ENCODE data around the gene DNAI2.
A peak's percentile ranks its signal among the peaks of the same experiment; 100 is the strongest.
"Not testable (repeated sequence)": the region's sequence is repeated elsewhere in the genome, so short reads cannot be mapped to it uniquely, and the experiment has no call there.

Gene DNAI2

DNA sequence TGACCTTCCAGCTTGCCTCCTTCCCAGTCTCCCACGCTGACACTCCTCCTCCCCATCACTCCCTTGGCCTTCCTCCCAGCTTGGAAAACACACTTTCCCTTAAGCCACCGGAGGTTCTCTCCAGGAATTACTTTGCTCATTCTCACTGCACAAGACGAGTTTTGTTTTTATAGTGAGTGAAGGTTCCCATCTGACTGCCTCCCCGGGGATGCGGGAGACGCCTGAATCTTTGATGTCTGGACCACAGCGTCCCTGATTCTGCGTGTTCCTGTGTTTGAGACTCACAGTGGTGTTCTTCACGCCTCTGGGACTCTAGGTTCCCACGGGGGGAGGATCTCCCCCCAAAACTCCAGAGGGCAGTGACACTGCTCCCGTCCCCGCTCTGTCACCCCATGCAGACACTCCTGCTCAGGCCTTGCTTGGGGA is 2.0 kb downstream of the DNAI2 start:
- DNase-seq (ENCODE audit: low spot score): no peak

DNA sequence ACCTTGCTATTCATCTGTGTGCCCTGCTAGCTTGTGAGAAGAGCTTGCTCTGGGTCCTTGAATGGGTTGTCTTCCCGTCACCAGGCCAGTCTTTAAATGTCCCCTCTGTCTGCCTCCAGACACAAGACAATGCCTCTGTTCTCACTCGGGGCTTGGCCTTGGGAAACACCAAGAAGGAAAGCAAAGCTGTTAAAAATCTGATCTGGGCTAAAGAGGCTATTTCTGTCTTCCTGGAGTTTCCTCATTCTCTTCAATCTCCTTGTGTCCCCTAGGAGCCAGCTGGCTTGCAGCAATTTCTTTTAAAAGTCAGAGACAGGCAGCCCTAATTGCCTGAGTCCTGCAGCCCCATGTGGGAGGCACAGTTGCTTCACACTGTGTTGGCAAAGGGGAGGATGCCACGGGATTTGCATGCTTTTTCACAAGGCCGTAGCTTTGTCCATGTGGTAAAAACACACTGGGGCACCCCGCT is 2.5 kb downstream of the DNAI2 start:
- no peak for DNase-seq (ENCODE audit: low spot score)

DNA sequence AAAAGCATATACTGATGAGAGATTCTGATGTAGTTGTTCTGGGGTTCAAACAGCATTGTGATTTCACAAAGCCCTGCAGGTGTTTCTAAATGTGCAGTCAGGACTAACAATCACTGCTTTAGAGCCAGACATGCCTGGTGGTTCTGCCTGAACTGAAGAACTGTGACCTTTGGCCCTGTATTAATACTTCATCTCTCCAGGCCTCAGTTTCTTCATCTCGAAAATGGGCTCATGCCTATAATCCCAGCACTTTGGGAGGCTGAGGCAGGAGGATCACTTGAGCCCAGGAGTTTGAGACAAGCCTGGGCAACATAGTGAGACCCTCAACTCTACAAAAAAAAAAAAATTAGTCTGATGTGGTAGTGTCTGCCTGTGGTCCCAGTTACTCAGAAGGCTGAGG is 3.9 kb downstream of the DNAI2 start:
- no peak for DNase-seq (ENCODE audit: low spot score)

DNA sequence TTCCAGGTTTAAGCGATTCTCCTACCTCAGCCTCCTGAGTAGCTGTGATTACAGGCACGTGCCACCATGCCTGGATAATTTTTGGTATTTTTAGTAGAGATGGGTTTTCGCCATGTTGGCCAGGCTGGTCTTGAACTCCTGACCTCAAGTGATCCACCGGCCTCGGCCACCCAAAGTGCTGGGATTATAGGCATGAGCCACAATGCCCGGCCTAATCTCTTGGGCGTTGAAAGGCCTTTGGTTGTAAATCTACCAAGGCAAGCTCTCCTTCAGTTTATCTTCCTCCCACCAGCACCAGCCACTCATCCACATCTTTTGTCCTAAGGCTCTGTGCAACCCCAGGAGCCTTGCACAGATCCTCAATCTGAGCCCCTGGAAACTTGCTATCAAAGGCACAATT is 5.6 kb downstream of the DNAI2 start:
- DNase-seq (ENCODE audit: low spot score): not testable (repeated sequence)

DNA sequence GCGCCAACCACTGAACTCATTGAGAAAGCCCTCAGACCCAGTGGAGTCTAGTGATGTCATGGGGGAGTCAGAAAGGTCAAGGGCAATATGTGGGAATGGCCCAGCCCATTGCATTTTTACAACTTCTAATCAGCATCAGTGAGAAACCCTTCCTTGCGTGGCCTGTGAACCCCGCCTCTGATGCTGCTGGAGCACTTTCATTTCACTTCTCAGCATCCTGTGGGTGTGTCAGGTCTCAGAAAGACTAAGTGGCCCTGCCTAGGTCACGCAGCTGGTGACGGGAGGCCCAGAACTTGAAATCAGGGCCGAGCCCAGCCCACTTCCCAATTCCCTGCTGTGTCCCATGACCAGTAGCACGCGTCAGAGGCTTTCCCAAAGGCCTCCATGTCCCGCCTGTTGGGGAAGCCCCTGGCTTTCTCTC is 6.1 kb downstream of the DNAI2 start:
- DNase-seq (ENCODE audit: low spot score): no peak

DNA sequence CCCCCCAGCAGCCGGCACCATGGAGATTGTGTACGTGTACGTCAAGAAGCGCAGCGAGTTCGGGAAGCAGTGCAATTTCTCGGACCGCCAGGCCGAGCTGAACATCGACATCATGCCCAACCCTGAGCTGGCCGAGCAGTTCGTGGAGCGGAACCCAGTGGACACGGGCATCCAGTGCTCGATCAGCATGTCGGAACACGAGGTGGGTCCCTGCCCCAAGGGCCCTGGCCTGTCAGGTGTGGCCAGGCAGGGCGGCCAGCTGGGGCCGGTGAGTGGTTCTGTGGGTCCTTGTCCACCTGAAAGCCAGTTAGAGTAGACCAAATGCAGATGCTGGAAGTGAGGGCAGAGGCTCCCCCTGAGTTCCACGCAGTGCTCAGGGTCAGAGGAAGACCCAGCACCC is 7.8 kb downstream of the DNAI2 start:
- no peak for DNase-seq (ENCODE audit: low spot score)

DNA sequence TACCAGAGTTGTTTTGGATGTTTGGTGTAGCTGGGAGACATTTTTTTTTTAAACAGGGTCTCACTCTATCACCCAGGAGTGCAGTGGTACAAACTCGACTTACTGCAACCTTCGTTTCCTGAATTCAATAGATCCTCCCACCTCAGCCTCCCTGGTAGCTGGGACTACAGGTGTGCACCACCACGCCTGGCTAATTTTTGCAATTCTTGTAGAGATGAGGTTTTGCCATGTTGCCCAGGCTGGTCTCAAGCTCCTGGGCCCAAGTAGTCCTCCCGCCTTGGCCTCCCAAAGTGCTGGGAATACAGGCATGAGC is 8.2 kb downstream of the DNAI2 start:
- DNase-seq (ENCODE audit: low spot score): not testable (repeated sequence)

DNA sequence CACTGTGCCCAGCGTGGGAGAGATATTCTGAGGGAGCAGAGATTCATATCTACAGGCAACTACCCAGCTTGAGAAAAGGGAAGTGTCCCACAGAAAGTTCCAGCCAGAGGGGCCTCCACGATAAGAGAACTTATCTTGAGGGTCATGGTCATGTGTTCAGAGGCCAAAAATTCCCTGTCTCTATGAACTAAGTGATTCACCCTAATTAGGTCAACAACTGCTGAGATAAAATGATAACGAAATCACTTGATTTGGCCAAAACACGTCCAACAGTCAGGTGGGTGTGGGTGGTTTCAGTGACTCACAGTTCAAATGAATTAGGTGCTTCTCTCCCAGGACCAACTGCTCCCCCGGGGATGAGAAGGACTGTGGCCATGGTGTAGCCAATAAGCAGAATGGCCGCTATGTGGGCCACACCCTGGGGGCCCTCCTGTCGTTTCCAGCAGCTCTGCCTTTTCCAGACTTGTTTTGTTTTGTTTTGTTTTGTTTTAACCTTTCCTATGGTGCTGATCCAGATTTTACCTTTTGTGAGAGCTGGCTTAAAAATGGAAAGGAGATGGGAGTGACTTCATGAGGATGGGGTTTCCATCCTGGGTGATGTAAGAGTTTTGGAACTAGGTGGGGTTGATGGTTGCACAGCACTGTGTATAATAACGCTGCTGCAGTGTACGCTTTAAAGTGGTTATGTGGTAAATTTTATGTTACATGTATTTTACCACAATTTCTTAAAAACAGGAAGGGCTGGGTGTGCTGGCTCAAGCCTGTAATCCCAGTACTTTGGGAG is 8.7 kb downstream of the DNAI2 start:
- no peak for DNase-seq (ENCODE audit: low spot score)

DNA sequence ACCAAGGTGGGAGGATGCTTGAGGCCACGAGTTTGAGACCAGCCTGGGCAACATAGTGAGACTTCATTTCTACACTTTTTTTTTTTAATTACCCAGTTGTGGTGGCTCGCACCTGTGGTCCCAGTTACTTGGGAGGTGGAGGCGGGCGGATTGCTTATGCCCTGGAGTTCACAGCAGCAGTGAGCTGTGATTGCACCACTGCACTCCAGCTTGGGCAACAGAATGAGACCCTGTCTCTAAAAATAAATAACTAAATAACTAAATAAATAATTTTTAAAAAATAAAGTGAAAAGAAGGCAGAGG is 9.3 kb downstream of the DNAI2 start:
- DNase-seq (ENCODE audit: low spot score): no peak

DNA sequence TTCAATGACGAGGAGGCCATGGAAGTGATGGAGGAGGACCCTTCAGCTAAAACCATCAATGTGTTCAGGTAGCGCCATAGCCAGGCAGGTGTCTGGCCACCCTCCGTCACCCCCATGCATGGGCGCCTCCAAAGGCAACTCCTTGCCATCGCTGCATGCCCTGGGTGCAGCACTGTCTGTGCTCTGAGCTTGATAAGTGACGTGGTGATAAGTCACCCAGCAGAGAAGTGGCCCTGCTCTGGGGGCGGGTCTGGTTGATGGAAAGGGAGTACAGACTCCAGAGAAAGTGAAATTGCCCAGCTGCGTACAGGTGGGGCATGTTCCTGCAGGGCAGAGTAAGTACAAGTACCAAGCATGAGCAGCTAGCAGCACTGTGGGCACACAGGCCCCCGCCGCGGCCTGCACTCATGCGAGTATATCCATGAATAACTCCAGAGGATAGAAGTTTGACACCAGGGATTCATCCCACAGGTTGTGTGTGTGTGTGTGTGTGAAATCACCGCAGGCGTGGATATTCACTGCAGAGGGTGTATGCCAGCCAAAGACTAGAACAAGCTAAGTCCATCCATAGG is 13.1 kb downstream of the DNAI2 start:
- DNase-seq (ENCODE audit: low spot score): no peak

DNA sequence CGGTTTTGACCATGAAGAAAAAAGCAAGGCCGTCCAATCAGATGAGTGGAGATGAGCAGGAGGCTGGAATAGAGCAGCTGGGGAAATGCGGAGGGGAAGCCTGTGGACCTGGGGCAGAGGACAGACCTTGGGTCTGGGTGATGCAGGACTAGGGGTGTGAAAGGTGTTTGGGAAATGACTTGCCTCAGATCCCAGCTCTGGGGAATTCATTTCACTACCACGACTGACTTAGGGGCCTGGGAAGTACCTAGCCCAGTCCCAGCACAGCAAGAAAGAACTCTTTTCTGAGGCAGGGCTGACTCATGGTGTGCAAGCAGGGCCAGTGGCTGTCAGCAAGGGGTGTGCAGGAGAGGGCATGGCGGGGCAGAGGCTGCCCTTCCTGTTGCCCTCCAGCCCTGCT is 14.8 kb downstream of the DNAI2 start:
- no peak for DNase-seq (ENCODE audit: low spot score)

DNA sequence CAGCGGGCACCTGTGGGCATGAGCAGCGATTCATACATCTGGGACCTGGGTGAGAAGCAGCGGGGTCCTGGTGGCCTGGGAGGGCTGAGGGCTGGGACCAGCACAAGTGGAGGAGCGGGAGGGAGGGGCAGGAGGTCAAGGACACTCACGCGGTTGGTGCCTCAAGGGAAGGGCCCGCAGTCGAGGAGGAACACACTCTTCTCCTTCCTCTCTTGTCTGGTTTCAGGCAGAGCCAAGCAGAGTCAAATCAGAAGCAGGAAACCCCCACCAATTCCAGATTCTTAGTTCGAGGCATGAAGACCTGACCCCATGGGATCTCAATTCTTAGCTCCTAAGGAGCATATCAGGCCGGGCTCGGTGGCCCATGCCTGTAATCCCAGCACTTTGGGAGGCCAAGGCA is 15.7 kb downstream of the DNAI2 start:
- DNase-seq (ENCODE audit: low spot score): no peak

DNA sequence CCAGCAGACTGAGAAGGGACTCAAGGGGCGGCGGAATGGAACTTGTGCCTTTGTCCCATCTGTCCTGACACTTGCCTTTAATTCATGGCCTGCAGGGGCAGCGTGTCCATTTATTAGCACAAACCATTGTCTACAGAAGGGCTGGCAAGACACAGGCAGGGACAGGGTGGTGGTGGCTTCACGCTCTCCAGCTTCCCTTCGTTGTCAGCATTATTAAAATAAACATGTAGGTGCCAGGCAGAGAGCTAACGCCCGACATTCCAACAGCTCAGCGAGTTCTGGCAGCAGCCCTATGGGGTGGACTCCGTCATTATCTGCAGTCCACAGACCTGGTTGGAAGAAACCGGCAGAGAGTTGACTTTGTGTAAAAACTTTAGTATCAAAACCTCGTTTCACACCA is 16.3 kb downstream of the DNAI2 start:
- DNase-seq (ENCODE audit: low spot score): no peak

DNA sequence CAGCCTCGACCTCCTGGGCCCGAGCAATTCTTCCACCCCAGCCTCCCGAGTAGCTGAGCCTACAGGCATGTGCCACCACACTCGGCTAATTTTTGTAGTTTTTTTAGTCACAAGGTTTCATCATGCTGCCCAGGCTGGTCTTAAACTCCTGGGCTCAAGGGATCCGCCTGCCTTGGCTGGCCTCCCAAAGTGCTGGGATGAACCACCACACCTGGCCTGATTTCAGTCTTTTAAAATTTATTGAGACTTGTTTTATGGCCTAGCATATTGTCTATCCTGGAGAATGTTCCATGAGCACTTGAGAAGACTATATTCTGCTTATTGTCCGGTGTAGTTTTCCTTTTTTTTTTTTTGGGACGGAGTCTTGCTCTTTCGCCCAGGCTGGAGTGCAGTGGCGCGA is 18.5 kb downstream of the DNAI2 start:
- no peak for DNase-seq (ENCODE audit: low spot score)

DNA sequence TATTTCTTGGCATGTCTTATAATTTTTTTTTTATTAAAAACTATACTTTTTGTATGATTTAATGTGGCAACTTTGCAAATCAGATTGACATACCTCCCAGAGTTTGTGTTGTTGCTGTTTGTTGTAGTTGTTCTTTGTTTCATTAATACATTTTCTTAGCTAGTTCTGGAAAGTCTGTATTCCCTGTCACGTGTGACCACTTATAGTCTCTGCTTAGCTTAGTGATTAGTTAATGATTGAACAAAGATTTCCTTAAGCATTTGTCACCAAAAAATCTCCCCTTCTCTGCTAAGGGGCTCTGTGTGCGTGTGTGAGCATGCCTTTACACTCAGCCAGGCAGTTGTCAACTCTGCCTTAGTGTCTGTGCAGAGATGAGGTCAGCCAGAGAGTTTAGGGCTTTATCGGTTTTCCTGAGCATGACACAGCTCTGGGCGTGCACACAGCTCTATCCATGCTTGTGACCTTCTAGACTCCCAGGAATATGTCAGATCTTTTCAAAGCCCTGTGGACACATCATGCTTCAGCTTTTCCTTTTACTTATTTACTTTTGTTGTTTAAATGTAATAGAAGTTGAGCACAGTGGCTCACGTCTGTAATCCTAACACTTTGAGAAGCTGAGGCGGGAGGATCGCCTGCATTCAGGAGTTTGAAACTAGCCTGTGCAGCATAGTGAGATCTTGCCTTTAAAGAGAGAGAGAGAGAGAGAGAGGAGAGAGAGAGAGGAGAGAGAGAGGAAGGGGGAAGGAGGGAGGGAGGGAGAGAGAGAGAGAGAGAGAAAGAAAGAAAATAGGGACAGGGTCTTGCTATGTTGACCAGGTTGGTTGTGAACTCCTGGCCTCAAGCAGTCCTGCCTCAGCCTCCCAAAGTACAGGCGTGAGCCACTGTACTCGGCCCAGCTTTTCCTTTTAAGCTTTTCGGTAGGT is 21.9 kb downstream of the DNAI2 start:
- DNase-seq (ENCODE audit: low spot score): no peak

DNA sequence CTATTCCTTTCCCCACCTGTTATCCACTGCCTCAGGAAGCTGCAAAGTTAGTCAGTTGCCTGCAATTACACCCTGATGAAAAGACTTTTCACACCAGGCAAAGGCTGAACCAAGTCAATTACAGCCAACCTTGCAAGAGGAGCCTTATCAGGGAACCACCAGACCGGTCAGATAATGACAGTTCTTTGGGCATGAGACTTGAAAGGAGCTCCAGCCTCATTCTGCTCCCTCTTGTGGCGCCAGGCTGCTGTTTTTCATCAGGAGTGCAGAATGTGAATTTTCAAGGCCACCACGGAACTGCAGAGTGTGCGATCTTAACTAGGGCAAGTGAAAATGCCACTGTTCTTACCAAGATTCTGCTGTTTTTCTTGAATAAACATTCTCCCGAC is 22.5 kb downstream of the DNAI2 start:
- DNase-seq (ENCODE audit: low spot score): peak; percentile 74

DNA sequence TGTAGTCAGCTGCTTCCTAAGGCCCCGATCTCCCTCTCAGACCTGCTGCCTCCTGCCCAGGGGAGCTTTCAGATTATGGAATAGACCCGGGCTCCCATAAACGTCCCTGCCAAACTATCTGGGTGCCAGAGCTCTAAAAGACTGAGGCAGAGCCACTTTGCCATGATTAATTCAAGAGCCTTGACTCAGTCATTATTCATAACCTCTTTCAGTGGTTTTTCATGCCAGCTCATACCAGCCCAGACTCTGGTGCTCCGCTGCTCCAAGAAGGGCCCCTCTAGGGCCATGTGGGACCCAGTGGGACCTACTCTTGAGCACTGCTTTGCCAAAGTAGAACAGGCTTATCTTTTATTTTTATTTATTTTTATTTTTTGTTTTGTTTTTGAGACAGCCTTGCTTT is 23.9 kb downstream of the DNAI2 start:
- no peak for DNase-seq (ENCODE audit: low spot score)

DNA sequence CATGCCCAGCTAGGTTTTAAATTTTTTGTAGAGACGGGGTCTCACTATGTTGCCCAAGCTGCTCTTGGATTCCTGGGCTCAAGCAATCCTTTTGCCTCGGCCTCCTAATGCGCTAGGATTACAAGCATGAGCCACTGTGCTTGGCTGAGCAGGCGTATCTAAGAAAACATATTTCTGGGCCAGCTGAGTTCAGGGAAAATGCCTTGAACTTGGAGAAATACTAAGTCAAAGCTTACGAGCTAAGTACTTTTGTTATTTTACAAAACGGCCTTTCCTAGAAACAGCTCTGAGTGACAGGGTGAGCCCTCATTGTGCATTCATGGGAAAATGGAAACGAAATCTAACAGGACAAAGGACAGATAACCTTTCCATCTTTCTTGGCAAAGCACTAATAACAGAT is 24.7 kb downstream of the DNAI2 start:
- no peak for DNase-seq (ENCODE audit: low spot score)

DNA sequence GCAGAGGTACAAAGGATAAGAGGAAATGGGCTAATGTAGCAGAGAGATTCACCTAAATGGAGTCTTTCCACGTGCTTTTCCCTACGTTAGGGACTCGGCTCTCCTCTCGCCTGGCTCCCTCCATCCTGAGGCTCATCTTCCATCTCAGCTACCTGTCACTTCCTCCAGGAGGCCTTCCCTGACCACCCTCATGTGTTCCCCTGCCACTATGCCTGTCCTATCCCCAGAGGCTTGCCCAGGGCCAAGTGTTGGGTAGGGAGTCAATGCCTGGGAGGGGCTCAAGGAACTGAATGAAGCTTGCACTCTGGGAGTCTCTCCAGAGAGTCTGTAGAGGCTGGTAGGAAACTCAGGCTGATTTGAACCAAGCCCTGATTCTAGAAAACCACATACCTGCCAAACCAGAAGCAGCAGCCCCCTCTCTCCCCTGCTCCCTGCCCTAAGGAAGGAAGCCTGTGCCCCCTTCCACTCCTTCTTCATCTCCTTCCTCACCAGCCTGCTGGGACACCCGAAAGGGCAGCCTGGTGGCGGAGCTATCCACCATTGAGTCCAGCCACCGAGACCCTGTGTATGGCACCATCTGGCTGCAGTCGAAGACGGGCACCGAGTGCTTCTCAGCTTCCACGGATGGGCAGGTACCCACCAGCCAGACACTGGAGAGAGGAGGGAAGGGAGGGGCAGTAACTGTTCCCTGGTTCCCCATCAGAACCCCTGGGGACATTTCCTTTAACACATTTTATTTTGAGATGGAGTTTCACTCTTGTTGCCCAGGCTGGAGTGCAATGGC is 25.4 kb downstream of the DNAI2 start:
- DNase-seq (ENCODE audit: low spot score): no peak

DNA sequence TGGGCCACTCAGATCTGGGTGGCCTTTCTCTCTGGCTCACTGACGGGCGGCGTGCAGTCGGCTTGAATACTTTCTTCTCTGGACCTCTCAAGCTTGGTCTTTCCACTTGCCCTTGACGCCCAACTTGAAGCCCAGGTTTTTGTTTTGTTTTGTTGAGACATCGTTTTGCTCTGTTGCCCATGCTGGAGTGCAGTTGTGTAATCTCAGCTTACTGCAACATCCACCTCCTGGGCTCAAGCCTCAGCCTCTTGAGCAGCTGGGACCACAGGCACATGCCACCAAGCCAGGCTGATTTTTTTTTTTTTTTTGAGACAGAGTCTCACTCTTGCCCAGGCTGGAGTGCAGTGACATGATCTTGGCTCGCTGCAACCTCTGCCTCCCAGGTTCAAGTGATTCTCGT is 29.3 kb downstream of the DNAI2 start:
- no peak for DNase-seq (ENCODE audit: low spot score)

DNA sequence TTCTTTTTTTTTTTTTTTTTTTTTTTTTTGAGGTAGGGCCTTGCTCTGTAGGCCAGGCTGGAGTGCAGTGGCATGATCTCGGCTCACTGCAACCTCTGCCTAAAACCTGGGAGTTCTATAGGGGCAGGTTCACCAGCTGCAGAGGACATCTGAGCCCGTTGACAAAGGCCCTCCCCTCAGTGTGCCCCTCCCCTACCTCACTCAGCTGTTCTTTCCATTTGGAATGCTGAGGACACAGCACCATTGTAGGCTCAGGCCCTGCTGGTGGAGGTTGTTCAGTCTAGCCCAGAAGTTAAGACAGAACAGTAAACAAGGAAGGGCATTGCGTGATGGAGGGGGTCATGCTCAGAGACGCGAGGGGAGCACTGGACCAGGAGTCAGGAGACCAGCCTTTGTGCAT is 30.1 kb downstream of the DNAI2 start:
- no peak for DNase-seq (ENCODE audit: low spot score)

DNA sequence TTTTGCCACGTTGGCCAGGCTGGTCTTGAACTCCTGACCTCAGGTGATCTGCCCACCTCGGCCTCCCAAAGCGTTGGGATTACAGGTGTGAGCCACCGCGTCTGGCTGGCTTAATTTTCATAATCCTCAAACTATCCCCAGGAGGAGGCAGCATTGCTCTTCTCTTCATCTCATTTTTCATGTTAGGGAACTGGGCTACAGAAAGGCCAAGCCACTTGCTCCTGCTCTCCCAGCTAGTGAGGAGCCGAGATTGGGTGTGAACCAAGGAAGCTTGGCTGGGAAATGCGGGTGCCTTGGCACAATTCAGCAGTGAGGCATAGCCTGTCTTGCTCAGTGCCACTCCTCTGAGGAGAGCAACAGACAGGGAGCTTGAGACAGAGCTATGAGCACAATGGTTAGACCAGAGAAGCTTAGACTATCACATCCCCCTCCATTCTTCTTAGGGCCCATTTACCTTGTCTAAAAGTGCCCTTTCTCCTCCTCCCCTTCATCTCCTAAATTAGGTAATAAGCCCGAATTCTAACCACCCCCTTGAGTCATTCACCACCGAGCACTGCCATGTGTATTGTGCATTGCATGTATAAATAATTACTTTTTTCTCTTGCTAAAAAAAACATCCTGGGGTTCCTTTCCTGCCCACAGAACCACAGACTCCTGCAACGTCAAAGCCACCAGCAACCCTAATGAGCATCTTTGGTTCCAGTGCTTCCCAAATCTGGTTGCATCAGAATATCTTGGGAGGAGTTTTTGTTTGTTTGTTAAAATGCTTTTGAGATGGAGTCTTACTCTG is 32.0 kb downstream of the DNAI2 start:
- DNase-seq (ENCODE audit: low spot score): peak; percentile 81

Measured in D341Med (cell line).